IPS-18c (cell line): ENCODE results near the gene NKAIN2.
"Not testable (repeated sequence)": the region's sequence is repeated elsewhere in the genome, so short reads cannot be mapped to it uniquely, and the experiment has no call there.

Experiments used
- H3K4me3 ChIP-seq: 2 replicates; pipeline ENCODE4 v1.7.0; 2013; ENCODE audit warnings: low read depth, mild to moderate bottlenecking, low read length, moderate library complexity; ENCODE audit not compliant: insufficient read depth
- H3K9me3 ChIP-seq: one replicate; pipeline ENCODE4 v1.6.1; 2013; ENCODE audit warnings: mild to moderate bottlenecking, low read length, moderate library complexity; ENCODE audit not compliant: control insufficient read depth, insufficient read depth

The NKAIN2 gene

DNA sequence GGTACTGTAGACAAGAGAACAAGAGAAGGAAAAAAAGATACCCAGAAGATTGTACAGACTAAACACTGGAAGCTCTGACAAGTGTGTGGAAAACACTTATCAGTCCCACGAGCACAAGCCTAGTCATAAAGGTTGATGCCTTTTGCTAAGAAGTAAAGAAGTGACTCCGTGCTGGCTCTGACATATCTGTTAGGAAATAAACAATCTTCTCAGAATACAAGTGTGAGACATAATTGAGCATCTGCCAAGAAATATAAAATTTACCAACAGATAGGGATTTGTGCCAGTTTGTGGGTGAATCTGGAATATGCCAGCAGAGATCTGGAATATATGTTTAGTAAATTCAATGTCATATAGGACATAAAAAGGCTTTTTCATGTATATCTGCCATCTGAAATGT, 899.9 kb downstream of the NKAIN2 start:
- no peaks in the 10 kb centered on the region for H3K9me3 ChIP-seq
- no peak overlapping the region for H3K4me3 ChIP-seq

DNA sequence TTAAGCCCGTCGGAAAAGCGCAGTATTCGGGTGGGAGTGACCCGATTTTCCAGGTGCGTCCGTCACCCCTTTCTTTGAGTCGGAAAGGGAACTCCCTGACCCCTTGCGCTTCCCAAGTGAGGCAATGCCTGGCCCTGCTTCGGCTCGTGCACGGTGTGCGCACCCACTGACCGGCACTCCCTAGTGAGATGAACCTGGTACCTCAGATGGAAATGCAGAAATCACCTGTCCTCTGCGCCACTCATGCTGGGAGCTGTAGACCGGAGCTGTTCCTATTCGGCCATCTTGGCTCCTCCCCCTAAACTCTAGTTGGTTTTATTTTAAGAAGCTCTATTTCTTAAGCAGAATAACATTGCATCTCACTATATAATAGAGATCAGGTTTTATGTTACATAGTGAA, 908.9 kb downstream of the NKAIN2 start:
- H3K9me3 ChIP-seq, H3K4me3 ChIP-seq: not testable (repeated sequence)

DNA sequence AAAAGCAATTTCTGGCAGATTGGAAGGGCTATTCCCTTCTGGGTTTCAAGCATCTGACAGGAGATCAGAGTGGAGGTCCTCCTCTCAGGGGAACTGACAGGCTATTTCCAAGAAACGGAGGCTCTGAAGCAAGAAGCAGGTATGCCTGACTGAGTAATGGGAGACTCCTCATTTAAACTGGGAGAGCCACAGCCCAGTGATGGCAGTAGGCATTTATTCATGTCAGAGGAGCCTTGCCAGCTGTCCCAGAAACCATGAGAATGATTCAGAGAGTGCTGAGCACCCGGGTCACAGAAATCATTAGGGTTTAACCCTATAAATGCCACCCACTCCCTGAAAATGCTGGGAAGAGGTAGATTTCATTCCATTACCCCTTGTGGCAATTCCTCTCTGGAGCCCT, 911.1 kb downstream of the NKAIN2 start:
- Histone ChIP-seq H3K4me3 (no peak overlapping the region), H3K9me3 (no peaks in the 10 kb centered on the region)

DNA sequence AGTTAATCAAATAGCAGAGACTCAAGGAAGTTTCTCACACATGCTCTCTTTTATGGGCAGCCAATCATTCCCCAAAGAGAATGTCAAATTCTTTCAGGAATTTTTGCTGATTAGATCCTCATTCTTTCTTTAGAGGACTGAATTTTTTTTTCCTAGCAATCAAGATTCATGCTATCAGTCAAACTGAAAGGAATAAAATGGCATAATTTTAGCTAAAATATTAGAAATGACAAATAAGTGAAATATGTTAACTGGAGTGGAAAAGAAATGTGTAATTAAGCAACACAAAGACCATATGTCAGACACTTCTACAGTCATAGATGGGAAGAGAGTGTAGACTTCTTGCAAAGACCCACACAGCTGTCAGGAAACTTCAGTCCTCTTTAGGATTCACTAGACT, 916.2 kb downstream of the NKAIN2 start:
- Histone ChIP-seq H3K4me3 (no peak overlapping the region), H3K9me3 (no peaks in the 10 kb centered on the region)

DNA sequence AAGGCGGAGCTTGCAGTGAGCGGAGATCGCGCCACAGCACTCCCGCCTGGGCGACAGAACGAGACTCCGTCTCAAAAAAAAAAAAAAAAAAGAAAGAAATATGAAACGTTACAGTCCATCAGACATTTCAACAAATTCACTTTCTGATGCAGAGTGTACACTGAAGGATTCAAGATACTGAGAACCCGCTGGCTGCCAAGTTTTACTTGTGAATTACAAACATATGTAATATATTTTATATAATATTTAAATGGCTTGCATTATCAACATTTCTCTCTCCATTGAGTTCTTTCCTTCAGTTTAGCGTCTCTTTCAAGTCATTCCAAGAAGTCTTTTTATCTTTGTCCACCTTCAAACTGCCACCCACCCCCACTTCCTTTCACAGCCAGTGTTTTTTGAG, 917.7 kb downstream of the NKAIN2 start:
- Histone ChIP-seq H3K4me3 (no peak overlapping the region), H3K9me3 (no peaks in the 10 kb centered on the region)

DNA sequence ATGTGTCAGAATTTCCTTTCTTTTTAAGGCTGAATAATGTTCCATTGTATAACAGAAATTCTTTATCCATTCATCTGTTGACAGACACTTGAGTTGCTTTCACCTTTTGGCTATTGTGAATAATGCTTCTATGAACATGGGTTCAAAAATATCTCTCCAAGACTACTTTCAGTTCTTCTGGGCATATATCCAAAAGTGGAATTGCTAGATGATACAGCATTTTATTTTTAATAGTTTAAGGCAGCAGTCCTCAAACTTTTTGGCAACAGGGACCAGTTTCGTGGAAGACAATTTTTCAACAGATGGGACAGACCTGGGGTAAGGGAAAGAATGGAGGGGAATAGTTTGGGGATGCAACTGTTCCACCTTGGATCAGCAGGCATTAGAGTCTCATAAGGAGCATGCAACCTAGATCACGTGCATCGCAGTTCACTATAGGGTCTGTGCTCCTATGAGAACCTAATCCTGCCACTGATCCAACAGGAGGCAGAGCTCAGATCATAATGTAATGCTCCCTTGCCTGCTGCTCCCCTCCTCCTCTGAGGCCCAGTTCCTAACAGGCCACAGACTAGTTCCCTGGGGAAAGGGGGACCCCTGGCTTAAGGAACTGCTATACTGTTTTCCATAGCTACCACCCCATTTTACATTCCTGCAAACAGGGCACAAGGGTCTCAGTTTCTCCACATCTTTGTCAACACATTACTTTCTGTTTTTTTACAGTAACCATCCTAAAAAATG, 918.6 kb downstream of the NKAIN2 start:
- Histone ChIP-seq H3K4me3 (no peak overlapping the region), H3K9me3 (no peaks in the 10 kb centered on the region)

DNA sequence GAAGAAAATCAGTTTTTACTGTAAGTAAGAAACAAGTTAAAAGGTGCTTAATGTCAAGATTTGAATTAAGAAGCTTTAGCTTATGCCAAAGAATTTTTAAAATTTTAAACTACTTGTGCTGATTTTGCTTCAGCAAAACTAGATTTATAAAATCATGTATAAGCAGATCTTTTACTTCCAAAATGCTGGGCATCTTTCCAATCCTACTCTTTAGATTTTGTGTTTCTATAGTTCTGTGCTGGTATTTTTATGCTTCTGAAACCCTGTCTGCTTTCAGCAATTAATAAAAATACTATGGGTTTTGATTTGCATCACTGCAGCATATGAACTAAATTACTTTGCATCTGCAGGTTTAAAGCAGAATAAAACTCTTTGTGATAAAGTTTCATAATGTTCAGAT, 920.0 kb downstream of the NKAIN2 start:
- Histone ChIP-seq H3K9me3 (no peaks in the 10 kb centered on the region), H3K4me3 (no peak overlapping the region)

DNA sequence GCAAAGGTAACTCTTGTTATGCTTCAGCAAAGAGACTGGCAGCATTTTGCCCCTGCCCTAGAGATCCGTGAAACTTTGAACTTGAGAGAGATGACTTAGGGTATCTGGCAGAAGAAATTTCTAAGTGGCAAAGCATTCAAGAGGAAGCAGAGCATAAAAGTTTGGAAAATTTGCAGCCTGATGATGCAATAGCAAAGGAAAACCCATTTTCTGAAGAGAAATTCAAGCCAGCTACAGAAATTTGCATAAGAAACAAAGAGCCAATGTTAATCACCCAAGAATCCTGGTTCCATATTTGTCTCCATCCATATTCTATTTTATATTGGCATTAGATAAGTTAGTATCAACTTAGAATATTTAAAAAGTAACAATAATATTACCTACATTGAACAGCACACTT, 934.1 kb downstream of the NKAIN2 start:
- H3K9me3 ChIP-seq, H3K4me3 ChIP-seq: not testable (repeated sequence)

DNA sequence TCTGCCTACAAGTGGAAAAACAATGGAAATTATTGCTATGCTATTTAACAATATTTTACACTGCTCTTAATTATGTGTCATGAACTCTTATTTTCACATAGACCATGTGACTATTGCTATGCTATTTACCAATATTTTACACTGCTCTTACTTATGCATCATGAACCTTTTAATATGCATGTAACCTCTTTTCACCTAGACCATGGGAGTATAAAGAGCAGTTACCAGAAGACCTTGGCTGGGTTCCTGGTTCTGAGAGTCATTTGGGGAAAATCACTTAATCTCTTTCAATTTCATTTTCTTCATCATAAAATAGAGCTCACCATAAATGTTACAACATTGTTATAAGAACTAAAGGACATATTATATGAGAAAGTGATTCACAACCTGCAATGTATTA, 934.8 kb downstream of the NKAIN2 start:
- Histone ChIP-seq H3K9me3 (no peaks in the 10 kb centered on the region), H3K4me3 (no peak overlapping the region)

DNA sequence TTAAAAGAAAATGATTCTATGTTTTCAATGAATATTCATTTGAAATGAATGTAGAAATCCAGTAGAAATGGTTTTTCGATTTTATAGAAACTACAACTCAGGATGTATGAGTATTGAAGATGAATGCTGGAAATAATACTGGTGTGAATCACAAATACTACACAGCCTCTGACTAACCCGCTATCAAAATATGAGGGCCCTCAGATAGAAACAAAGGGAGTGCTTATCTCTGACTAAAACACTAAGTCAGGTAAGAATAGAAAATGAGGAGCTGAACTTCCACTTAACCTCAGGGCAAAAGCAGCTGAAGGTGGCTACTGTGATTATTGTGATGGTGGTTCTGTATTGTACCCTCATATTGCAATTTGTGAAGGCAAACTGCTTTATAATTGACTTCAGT, 937.7 kb downstream of the NKAIN2 start:
- H3K4me3 ChIP-seq: no peak overlapping the region
- H3K9me3 ChIP-seq: no peaks in the 10 kb centered on the region

DNA sequence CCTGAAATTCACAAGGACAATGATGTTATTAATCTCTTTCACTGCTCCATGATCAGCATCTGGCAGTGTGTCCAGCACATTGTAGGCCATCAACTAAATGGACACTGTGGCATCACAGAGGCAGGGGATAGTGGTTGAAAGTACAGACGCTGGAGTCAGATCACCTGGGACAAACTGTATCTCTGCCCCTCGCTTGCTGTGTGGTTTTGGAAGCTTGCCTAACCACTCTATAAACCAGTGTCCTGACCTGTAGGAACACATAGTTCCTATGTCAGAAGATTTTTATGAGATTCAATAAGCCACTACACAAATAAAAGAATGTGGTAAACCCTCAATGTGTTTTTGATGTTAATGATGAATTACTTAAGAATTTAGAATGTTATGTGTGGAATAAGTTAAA, 939.3 kb downstream of the NKAIN2 start:
- Histone ChIP-seq H3K4me3 (no peak overlapping the region), H3K9me3 (no peaks in the 10 kb centered on the region)

DNA sequence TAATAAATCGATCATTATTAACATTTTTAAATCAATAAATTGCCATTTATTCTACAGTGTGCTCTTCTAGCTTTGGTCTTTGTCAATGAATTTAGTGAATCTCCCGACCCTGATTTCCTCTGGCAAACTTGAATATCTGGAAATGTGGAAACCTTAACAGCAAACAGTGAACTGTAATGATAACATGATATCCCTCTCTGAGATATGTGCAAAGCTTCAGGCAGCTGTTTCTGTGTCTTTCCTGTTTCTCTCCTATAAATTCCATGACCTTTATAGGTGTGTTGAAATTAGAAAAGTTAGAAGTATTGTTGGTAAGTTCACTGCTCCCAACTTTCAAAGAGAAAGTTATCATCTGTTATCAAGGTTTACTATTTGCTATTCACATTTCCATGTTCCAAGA, 939.8 kb downstream of the NKAIN2 start:
- H3K4me3 ChIP-seq: no peak overlapping the region
- no peaks in the 10 kb centered on the region for H3K9me3 ChIP-seq

DNA sequence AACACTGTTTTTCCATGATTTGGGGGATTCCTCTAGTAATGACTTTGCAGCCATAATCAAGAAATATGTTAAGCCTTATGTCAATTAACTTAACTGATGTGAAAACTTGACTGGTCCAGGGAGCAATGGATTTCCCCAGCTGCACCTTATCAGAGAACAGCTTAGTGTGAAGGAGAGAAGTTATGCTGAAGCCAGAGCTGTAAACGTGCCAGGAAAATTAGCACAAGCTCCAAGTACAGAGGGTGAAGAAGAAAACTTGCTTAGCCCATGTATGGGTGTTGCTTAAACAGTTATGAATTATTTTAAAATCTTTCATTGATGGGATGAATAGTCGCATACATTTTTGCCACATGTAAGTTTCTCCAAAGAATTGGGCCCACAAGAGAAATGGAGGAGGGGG, 943.7 kb downstream of the NKAIN2 start:
- Histone ChIP-seq H3K4me3 (no peak overlapping the region), H3K9me3 (no peaks in the 10 kb centered on the region)

DNA sequence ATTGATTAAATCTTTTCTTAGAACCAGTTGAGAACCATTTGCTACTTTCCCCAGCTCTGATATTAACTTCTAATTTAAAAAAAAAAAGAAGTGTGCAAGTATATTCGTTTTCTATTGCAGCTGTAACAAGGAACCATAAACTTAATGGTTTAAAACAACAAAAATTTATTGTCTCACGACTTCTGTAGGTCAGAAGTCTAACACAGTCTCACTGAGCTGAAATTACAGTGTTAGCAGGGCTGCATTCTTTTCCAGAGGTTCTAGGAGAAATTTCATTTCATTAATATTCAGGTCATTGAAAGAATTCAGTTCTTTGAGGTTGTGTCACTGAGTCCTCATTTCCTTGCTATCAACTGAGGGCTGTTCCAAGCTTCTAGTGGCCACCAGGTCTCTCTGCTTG, 945.1 kb downstream of the NKAIN2 start:
- Histone ChIP-seq H3K4me3 (no peak overlapping the region), H3K9me3 (no peaks in the 10 kb centered on the region)

DNA sequence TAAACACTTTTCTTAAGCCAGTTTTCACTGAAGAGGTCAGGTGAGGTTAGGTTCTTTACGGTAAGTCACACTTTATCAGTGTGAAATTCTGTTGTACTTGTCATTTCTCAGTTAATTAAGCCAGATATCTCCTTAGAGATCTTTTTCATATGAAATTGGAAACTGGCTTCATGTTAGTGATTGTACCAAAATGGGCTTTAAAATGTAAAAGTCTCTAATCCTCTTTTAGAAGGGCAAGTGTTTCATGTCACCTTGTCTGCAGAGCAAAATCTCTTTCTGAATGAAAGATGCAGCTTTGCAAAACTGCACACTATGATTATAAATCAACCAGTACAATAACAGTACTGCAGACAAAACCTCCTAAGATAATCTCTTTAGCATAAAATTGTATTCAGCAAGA, 949.3 kb downstream of the NKAIN2 start:
- no peak overlapping the region for H3K4me3 ChIP-seq
- no peaks in the 10 kb centered on the region for H3K9me3 ChIP-seq

DNA sequence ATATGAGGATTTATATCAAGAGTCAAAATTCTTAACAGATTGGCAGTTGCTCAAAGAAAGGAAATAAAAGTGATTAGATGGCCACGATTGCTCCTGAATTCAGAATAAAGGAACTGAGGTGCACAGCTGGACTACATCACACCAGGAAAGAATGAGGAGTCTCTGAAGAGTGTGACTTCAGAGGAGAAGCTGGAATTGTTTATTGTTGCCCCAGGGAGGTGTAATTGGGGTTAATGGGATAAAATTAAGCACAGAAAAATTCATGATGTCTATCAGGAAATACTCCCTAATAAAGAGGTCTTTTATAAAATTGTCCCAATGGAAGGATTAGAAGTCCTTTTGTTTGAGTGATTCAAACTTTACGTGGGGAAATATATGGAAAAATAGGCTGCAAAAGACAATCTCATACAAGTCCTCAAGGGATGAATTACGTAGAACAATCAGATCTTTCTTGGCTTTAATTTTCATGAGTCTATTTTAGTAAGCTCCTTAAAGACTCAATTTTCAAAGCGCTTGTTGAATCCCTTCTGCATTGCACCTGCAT, 950.0 kb downstream of the NKAIN2 start:
- Histone ChIP-seq H3K4me3 (no peak overlapping the region), H3K9me3 (no peaks in the 10 kb centered on the region)

DNA sequence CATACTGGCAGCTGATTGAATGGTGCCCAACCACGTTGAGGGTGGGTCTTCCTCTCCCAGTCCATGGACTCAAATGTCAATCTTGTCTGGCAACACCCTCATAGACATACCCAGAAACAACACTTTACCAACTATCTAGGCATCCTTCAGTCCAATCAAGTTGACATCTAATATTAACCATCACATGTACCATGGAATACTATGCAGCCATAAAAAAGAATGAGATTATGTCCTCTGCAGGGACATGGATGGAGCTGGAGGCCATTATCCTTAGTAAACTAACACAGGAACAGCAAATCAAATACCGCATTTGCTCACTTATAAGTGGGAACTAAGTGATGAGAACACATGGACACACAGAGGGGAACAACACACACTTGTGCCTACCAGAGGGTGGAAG, 951.7 kb downstream of the NKAIN2 start:
- Histone ChIP-seq H3K9me3 (no peaks in the 10 kb centered on the region), H3K4me3 (no peak overlapping the region)

DNA sequence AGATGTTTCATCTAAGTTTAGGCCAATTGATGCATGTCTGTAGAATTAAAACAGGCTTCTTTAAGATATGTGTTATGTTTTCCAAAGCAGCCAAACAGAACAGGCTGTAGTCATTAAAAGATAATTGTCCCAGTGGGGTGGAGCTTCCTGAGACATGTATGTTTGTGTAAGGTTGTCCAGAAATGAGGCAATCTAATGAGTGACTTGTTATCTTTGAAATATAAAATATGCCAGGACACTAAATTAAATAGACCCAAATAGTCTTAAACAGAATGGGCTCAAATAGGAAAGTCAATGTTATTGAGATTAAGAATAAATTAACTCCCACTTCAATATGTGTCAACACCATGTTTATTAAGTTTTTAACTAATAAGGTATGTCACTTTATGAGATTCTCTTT, 953.9 kb downstream of the NKAIN2 start:
- H3K9me3 ChIP-seq: no peaks in the 10 kb centered on the region
- H3K4me3 ChIP-seq: no peak overlapping the region

DNA sequence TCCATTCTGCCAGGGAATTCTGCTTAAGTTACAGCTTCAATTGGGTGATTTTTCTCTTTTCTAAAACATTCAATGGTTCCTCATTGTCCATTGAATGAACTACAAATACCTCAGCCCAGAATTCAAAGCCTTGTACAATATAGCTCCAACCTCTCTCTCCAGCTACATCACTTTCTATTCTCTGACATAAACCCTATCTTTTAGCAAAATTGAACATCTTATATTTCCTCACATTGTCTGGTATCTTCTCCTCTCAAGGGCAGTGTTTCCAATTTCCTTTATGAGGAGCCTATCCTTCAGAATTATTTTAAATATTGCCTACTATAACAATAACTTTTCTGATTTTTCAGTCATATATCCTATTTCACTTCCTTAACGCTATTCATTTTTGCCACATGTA, 955.0 kb downstream of the NKAIN2 start:
- no peaks in the 10 kb centered on the region for H3K9me3 ChIP-seq
- H3K4me3 ChIP-seq: no peak overlapping the region
